ENCODE results near the gene ARG2.

DNA sequence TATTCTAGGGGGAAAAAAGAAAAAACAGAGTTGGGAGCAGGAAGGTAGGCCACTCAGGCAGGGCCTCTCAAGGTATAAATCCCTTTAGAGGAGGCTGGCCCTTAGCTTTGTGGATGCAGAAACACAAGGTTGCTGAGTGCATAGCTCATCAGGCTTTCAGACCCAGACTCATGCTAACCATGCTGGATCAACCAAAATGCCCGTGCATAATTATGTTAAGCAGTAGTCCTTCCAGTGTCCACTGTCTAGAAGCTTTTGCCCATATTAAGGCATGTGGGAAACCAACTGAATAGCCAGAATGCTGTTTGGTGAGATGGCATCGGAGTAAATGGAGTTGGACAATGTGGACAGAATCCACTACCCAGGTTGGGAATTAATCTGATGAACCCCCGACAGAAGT, 18.9 kb downstream of the ARG2 start:
- TF ChIP-seq, protein P1, sequence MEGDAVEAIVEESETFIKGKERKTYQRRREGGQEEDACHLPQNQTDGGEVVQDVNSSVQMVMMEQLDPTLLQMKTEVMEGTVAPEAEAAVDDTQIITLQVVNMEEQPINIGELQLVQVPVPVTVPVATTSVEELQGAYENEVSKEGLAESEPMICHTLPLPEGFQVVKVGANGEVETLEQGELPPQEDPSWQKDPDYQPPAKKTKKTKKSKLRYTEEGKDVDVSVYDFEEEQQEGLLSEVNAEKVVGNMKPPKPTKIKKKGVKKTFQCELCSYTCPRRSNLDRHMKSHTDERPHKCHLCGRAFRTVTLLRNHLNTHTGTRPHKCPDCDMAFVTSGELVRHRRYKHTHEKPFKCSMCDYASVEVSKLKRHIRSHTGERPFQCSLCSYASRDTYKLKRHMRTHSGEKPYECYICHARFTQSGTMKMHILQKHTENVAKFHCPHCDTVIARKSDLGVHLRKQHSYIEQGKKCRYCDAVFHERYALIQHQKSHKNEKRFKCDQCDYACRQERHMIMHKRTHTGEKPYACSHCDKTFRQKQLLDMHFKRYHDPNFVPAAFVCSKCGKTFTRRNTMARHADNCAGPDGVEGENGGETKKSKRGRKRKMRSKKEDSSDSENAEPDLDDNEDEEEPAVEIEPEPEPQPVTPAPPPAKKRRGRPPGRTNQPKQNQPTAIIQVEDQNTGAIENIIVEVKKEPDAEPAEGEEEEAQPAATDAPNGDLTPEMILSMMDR (IDR thresholded peaks at IDR 0.05): no peak
- TF ChIP-seq POLR2A (IDR thresholded peaks at IDR 0.05): no peak
